HEK293 (cell line): ENCODE data around the gene ZNF764.

Source experiments
- CTCF ChIP-seq: fragments of 450-650 bp; formaldehyde crosslinking; IDR thresholded peaks from 2 replicates; pipeline ENCODE4 v1.5.1; 2016; ENCODE audit warnings: missing biosample characterization, missing genetic modification characterization
- PRDM10 ChIP-seq: fragments of 450-650 bp; formaldehyde crosslinking; IDR thresholded peaks from 2 replicates; pipeline ENCODE4 v1.5.1; 2016; ENCODE audit warnings: missing biosample characterization, missing genetic modification characterization
- SP2 ChIP-seq: fragments of 450-650 bp; formaldehyde crosslinking; IDR thresholded peaks from 2 replicates; pipeline ENCODE4 v1.5.1; 2016; ENCODE audit warnings: missing biosample characterization, missing genetic modification characterization
- ZNF580 ChIP-seq: fragments of 450-650 bp; formaldehyde crosslinking; IDR thresholded peaks from 2 replicates; pipeline ENCODE4 v1.5.1; 2016; ENCODE audit warnings: missing biosample characterization, missing genetic modification characterization
- ZNF747 ChIP-seq: fragments of 450-650 bp; formaldehyde crosslinking; IDR thresholded peaks from 2 replicates; pipeline ENCODE4 v1.5.1; 2016; ENCODE audit warnings: missing biosample characterization, missing genetic modification characterization

GRCh38 chr16:30551781-30552180 lies 6.4 kb downstream of the ZNF764 start:
- TF ChIP-seq ZNF747 (tag by site-specific recombination) (no peak), SP2 (tag by site-specific recombination) (no peak), ZNF580 (tag by site-specific recombination) (no peak), PRDM10 (tag by site-specific recombination) (no peak), CTCF (tag by site-specific recombination) (no peak)
